Renal pelvis (tissue), 4 donors: Measurements from ENCODE around the gene PITPNM3. TPM values are rescaled to one million over a fixed set of nuclear protein-coding genes. Genes with fewer than 3 reads are reported as not detected.

ENCODE experiments used
- DNase-seq: peaks from one replicate; pipeline ENCODE4 v3.0.0-alpha.2; 2013
- polyA plus RNA-seq, 3 donors: library from polyadenylated mRNA; unstranded; fragments of 120-200 nt; gene quantifications; one replicate each; pipeline ENCODE4 v1.2.1, GENCODE V29; 2013; ENCODE audit not compliant: insufficient read length in 3 of 3

PITPNM3 gene
- polyA plus RNA-seq, 3 donors = 8.2 to 10.0 (median 9.8) TPM

DNA sequence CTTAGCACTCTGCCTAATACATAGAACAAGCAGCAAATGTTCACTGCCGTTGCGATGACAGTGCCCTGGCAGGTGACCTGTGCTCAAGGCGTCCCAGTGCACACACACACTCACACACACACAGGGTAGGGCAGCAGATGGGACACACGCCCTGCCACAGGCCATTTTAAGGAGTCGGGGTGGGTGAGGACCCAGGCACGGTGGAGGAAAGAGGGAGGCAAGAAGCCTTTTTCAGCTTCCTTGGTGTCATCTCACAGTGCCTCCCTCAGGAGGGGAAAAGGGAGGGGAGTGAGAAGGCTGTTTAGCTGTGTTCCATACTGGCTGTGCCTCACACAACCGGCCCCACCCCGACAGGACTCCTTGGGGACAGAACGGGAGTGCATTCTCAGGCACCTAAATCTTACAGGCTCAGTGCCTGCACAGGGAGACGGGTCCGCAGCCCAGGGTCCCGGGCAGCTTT lies 1.5 kb downstream of the PITPNM3 start:
- DNase-seq = no peak

DNA sequence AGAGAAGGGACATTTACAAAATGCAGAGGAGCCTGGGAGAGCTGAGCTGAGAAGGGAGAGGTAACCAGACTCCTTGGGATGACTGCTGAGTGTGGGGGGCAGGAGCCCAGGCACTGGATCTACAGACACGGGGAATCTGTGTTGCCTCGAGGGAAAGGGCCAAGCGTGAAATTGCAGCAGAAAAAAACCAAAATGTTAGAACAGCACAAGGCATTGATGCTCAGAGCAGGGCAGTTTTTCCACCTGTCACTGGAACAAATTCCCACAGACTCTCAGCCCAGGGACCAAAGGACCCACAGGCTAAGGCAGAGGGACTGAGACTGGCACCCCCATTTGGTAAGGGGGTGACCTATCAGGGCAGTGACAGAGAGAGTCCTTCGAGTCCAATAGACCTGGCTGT lies 2.0 kb downstream of the PITPNM3 start:
- no peak for DNase-seq

DNA sequence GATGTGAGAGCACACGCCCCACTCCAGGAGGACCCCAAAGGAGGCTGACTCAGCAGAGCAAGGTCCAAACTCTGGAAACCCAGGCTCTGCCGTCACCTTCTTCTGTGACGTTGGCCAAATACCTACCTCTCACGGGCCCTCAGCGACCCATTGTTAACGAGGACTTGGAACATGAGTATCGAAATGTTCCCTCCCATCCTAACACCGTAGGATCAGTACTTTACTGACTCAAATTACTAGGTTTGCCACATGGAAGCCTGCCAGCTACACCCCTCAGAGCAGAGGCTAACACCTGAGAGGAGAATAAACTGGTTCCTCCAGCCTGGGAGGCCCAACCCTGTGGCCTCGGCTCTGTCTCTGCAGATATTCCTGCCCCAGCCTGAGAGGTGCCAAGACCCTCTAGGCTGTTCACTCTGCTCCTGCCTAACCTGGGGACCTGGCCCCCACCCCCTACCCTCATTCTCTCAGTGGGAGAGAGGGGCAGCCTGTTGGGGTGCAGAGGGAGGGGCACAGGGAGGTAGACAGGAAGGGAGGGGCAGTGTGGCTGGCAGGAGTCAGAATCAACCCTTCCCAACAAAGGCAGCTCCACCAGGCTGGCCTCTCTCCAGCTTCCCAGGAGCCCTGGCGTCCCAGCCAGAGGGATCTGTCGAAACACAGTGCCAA lies 4.4 kb downstream of the PITPNM3 start:
- DNase-seq = no peak

DNA sequence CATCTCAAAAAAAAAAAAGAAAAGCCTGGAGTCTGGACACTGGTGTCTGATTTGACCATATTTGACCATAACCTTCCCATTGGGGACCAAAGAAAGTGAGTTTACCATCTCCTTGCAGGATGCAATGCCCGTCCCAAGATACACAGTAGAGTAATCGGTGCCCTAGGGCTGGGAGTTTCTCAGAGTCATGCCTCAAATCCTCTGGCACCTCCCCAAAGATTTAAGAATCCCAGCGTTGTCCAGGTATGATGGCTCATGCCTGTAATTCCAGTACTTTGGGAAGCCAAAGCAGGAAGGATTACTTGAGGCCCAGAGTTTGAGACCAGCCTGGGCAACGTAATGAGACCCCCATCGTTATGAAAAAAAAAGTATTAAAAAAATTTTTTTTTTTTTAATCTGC lies 5.0 kb downstream of the PITPNM3 start:
- no peak for DNase-seq

DNA sequence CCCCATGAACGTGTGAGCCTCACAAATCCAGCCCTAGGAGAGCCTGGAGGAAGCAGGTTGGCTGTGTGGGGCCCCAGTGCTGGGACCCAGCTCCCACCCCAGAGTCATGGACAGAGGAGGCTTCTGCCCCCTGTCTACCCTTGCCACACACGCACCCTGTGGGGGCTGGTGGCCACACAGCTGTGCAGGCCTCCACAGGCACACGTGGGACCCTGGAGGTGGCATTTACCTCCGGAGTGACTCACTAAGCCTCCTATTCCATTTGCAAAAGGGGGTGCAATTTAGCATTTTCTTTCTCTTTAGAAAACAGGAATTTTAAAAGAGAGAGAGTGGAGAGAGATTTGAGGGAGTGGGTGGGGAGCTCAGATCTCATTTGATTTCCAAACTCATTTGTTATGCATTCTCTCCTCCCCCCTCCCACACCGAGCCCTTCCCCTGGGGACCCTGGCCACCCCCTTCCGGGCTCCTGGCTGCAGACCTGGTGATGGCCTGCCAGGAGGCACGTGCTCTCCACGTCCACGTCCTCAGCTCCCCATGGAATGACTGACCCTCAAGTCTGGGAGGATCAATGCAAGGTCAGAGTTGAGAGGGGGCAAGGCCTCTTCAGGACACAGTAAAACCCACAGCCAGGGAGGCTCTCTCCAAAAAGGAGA lies 6.8 kb downstream of the PITPNM3 start:
- DNase-seq = no peak

DNA sequence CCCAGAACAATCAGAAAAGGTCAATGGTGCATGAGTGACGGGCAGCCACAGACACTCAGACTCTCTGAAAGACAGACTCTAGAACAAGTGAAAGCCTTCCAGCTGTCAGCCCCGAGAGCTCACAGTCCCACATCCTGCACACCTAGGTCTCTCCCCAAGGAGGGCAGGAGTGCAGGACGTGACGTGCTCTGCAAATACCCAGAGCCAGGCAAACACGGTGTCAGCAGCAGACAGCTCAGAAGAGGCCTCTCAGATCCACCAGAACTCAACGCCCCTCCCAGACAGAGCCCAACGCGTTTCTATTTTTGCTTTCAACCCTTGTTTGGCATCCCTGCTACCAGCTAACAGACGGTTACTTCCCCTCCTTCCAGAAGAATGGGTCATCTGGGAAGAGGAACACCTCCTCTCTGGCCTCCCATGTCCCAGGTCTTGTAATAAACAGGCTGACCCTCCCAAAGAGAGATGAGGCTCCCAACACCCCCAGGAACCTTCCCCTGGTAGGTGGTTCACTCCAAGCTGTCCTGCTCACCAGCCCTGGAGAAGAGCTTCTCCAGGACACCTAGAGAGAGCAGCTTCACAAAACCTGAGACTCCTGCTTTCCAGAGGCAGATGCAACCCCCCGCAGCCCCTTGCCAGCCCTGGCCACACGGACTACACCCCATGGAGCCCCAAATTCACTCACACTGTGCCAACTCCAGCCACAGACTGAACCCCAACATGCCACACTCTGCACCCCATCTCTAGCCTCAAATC lies 7.6 kb downstream of the PITPNM3 start:
- no peak for DNase-seq

DNA sequence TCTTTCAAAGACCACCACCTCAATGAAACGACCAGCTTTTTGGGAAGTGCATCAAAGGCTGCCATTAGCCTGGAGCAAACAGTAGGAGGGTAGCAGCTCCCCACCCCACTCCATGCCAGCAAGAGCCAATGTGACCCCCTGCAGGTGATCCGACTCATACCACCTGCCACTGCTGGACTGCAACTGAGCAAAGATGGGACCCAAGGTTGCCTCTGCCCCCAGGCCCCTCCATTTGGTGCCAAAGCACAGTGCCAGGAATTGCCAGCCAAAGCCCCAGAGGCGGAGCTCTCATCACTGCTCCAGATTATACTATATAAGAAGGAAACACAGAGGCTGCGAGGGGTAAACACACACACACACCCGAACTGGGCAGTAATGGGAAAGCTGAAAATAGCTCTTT lies 8.3 kb downstream of the PITPNM3 start:
- DNase-seq = no peak

DNA sequence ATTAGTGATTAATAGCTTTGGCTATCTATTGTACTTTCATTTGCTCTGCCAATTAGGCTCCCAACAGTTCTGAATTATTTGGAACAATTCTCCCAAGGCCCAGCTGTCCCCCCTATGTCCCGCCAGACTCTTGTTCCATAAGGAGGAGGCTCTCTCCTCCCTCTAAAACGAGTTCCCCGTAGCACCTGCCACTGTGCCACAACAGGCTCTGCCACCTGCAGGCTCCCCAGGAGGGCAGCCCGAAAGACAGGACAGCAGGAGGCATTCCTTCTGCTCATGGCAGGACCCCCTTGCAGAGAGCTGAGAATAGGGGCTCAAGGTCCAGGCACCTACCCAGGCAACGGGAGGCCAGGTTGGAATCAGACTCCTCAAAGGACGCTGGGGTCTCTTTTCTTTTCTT lies 9.0 kb downstream of the PITPNM3 start:
- no peak for DNase-seq

DNA sequence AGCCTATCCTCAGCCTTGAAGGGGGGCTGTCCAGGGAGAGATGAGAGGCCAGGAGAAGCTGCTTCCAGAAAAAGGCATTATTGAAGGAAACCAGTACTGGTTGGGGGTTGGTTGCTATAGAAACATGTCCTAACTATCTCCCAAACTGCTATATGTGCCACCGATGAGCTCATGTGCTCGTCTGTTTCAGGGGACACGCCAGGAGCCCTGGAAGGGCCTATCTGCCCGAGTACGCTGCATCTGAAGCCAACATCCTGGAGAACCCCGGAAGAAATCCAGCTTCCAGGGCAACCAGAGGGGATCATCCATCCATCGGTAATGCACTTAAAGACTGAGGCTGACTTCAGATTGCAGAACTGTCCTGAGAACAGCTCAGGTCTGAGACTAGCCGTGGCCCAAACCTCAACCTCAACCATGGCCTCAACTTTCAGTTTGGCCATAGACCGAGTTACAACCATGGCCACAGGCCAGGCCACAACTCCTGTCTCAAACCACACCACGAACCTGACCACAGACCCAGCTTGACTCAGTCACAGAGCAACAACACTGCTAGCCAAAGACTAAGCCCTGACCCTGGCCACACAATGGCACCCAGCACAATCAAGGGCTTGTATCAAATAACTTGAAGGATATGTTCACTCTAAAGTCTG lies 10.2 kb downstream of the PITPNM3 start:
- DNase-seq = no peak

DNA sequence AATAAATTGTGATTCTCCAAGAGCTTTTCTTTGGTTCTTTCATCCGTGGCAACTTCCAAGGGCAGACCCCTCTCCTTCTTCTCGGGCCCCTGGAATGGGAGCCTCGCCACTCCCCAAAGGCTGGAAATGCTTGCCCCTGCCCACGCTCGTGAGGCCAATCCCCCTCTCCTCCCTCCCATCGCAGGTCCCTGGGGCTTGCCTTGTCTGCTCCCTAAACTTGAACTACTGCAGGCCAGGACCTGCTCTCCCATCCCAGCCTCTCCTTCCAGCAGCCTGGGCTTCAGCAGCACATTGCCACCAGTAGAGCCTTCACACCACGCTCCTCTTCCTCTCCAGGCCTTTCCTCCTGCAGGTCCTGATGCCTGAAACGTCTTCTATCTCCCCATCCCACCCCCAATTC lies 11.1 kb downstream of the PITPNM3 start:
- DNase-seq = no peak

DNA sequence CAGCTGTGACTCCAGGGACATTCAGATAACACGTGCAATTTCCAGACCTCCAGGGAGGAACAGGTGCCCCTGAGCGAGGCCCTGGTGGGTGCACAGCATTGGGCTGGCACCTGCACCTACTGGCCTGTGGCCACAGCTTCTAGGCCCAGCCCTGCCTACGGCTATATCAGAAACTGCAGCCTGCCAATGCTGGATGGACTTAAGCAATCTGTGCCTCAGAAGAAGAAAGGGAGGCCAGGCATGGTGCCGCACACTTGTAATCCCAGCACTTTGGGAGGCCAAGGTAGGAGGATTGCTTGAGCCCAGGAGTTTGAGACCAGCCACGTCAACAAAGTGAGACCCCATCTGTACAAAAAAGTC lies 12.4 kb downstream of the PITPNM3 start:
- no peak for DNase-seq

DNA sequence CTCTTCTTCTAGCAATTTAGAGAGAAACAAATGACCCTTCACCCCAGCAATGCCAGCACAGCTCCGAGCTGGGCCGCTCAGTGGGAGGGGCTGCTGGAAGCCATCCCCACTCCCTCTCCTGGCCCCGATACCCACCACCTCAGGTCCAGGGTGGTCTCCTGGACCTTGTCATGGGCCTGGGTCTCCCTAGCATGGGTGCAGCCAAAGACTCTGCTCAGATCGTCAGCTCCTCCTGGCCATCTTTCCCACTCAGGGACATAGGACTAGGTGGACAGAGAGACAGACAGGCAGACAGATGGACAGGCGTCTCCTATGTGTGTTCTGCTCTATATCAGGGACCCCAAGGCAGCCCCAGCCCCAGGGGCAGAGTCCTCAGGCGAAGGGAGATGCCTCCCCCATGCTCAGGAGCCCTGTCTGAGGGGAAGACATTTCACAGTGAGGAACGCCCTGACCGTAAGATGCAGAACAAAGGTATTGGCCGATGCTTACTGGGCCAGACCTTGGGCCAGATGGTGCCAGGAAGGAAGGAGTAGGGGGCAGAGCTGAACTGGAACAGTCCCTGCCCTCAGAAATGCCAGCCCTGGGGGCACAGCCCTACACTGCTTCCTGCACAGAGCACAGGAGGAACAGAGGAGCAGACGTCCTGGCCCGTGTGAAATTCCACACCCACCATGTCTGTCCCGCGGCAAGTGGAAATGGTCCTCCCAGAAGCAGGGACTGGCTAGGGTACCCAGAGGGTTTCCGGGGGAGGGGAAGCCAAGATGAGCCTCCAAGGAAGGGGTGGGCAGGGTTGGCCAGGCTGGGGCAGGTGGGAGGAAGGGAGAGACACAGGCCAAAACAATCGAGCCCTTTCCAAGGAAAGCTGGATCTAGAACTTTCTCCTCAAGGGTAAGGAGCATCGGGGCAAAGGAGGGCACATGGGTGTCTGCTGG lies 13.0 kb downstream of the PITPNM3 start:
- no peak for DNase-seq

DNA sequence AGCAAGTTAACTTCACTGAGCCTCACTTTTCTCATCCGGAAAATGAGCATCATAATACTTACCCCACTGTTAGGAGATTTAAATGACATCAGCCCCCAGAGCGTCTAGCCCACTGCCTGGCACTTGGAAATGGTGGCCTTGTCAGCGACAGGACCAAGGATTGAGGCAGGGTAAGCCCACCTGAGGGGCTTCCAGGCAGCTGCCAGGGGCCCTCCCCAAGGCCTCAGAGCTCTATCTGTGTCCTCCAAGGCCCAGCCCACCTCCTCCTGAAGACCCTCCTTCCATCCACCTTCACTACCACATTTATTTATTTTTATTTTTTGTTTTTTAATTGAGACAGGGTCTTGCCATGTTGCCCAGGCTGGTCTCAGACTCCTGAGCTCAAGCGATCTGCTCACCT lies 13.8 kb downstream of the PITPNM3 start:
- DNase-seq = no peak

DNA sequence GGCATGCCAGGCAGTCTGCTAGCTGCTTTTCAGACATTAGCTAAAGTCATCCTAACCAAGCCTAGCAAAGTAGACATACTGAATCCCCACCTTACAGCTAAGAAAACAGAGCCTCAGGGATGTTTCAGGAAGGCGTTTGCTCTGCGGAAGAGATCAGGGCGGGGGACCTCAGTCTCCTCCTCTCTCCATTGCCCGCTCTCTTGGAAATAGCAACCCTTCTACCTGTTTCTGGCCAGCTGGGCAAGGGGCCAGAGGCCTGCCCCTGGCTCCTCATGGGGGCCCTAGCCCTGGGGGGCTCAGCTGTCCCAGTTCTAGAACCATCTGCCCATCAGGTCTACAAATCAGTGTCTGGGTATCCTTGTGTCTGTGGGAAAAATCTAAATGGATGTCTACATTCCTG lies 14.5 kb downstream of the PITPNM3 start:
- no peak for DNase-seq

DNA sequence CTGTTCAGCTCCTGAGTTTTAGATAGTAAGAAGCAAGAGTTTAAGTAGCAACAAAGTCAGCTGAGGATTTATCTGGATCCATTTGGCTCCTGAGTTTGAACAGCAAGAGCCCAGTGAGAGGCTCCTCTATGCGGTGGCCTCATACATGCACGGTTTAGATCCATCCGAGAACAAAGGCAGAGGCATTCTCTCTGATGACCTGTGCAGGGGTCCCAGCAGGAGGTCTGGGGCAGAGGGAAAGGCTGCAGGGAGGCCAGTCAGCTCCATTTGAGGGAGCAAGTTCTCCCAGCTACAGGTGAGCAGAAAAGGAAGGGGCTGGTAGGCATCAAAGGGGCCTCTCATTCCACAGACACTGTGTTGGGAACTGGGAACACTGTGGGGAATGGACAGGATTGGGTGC lies 16.5 kb downstream of the PITPNM3 start:
- no peak for DNase-seq

DNA sequence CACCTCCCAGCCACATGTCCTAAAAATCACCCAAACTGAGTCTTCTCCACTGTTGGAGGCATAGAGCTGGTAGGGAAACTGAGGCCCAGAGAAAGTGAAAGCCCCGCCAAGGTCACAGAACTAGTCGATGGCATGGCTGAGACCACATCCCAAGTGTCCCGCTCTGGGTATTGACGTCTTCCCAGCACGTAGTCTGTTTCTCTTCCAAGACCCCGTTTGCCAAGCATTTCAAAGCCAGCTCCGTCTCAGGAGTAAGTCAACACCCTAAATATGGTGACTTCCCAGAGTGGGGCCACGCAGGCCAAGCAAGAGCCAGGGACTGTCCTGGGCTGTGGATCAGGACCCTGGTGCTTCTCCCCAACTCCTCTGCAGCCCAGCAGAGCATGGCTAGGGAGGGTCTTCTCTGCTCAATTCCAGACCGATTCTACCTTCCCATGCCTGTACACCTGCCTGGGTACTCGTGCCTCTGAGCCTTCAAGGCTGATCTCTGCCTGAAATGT lies 19.7 kb downstream of the PITPNM3 start:
- no peak for DNase-seq

DNA sequence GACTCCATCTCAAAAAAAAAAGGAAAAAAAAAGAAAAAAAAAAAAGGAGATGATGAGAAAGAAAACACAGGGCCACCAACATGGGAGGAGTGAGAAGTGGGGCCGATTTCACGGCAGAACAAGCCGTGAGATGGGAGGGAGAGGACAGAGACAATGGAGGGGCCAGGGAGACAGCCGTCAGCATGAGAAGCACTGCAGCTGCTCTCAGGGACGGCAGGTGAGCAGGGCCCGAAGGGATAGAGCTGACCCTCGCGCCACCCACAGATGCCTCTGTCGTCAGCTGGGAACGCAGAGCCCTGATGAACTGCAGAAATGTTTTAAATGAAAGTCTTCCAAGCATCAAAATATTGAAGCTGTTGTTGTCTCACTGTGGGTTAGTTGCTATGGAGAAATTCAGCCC lies 20.3 kb downstream of the PITPNM3 start:
- DNase-seq = no peak

DNA sequence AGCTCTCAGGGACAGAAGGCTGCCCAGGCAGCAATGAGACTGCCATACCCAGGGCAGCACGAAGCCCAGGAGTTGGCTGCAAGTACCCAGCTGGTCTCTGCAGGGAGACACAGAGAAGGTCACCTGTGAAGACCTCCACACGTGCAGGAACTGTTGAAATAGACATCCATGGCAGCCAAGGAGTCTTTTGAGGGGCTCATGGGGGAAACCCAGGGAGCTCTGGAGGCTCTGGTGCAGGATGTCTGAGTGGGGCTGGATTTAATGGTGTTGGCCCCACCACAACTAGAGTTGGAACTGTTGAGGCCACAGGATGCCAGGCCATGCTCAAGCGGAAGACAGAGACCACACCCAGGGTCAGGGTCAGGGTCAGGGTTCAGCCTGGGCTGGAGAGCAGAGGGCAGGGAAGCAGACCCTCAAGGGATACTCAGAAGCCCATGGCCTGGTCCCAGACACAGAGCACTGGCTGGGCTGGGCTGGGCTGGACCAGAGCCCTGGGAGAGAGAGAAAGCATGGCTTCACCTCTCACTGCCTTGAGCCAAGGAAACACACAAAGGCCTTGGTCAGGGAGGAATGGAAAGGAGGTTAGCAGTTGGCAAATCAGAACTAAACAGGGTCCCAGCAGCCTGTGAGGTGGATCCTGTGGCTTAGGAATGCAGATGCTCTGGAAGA lies 21.4 kb downstream of the PITPNM3 start:
- DNase-seq = no peak

DNA sequence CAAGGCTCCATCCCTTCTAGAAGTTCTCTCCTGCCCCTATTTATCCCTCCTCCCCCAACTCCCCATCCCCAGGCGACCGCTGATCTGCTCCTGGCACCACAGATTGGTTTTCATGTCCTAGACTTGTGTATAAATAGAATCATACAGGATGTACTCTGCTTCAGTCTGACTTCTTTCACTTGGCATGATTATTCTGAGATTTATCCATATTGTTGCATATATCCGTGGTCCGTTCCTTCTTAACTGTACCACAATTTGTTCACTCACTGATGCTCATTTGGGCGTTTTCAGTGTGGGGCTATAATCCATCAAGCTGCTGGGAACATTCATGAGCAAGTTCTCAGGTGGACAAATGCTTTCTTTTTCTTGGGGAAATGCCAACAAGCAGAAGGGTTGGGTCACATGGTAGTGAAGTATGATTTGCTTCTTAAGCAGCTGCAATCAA lies 23.9 kb downstream of the PITPNM3 start:
- no peak for DNase-seq

DNA sequence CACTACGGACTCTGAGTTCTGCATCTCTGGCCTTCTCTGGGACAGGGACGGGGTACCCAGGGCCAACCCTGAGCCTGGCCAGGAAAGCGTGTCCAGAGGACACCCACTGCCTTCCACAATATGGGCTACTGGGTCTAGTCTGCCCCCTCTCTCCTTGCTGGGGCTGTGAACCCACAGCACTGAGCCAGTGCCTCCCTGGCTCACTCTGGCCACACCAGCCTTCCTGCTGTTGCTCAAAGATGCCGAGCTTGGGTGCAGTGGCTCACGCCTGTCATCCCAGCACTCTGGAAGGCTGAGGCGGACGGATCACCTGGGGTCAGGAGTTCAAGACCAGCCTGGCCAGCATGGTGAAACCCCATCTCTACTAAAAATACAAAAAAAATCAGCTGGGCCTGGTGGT lies 24.8 kb downstream of the PITPNM3 start:
- DNase-seq = no peak
